ENCODE results near the gene R3HDML.
A peak's percentile ranks its signal among the peaks of the same experiment; 100 is the strongest.

R3HDML gene

GRCh38 chr20:44367746-44368145, 30.9 kb downstream of the R3HDML start:
- no peak for DNase-seq

DNA sequence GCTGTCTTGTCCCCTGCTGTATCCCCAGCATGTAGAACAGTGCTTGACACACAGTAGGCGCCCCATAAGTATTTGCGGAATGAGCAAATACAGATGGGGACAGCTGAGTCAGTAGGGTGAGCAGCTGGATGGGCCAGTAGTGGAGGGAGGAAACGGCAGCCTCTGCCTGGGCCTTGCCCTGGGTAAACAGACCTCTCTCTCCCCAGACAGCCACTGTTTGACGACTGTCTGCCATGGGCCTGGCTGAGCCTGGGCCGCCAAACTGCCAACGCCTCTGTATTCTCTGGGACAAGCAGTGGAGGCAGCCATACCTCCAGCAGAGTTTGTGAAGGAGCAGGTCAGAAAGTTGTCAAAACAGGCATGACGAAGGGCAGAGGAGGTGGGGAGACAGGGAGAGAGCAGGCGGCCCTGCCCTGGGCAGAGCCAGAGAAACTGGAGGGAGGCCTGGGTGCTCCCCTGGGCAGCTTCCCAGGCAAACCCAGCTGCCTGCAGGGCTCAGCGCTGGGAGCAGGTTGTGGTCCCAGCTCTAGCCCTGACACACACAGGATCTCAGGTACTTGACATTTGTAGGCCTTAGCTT, 33.9 kb downstream of the R3HDML start:
- peak; percentile 57 for DNase-seq

DNA sequence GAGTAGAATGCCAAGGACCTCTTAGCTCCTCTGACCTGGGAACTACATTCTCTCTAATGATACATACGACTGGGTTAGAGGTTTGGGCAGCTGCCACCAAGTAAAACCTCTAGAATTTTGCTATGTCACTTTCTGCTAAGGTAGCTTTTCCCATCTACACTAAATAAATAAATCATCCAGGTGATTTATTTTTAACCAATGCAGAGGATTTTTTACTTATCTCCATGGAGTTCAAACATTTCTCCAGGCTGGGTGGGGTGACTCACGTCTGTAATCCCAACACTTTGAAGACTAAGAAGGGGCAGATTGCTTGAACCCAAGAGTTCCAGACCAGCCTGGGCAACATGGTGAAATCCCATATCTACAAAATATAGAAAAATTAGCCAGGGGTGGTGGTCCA, 45.8 kb downstream of the R3HDML start:
- DNase-seq: no peak

- peak; percentile 44 for DNase-seq
Observed at GRCh38 chr20:44384423-44385027, 47.7 kb downstream of the R3HDML start.

GRCh38 chr20:44388466-44389023, 51.7 kb downstream of the R3HDML start:
- DNase-seq: peak; percentile 71

GRCh38 chr20:44389871-44390270, 53.0 kb downstream of the R3HDML start:
- no peak for DNase-seq

GRCh38 chr20:44390280-44390679, 53.4 kb downstream of the R3HDML start:
- DNase-seq: no peak

DNA sequence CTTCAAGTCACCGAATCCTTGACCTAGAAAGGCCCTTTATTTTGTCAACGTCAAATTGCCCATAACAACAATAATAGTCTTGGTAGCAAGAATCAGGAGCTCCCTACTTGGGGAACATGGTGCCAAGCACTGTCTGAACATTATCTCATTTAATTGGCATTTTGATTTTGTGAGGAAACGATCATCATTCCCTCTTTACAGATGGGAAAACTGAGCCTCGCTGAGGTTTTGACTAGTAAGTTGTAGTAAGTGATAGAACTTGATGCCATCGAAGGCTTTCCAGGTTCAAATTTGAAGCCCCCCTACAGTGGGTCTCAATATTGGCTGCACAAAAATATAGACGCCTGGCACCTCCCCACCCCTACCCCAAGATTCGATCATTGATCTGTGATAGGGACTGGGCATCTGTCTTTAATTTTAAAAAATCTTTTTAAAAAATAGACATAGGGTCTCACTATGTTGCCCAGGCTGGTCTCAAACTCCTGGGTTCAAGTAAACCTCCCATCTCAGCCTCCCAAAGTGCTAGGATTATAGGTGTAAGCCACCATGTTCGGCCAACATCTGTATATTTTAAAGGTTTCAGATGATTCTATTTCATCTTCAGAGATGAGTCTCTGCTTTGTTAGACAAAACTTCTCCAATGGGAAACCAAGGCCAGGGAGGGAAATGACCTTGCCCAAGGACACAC, 55.4 kb downstream of the R3HDML start:
- no peak for DNase-seq

GRCh38 chr20:44392776-44393607, 56.1 kb downstream of the R3HDML start:
- no peak for DNase-seq

- no peak for DNase-seq
Observed at GRCh38 chr20:44393608-44394451, 57.0 kb downstream of the R3HDML start.

DNA sequence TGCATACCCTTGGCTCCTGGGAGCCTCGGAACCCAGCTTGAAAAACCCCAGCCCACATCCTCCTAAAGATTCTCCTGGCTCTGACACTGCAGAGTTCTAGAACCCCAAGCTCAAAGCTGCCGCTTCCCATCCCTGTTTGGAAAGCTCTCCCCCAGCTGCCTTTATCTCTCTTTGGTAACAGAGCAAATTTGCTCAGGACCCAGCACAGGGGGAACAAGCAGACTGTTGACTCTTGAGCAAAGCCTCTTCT, 57.5 kb downstream of the R3HDML start:
- no peak for DNase-seq

DNA sequence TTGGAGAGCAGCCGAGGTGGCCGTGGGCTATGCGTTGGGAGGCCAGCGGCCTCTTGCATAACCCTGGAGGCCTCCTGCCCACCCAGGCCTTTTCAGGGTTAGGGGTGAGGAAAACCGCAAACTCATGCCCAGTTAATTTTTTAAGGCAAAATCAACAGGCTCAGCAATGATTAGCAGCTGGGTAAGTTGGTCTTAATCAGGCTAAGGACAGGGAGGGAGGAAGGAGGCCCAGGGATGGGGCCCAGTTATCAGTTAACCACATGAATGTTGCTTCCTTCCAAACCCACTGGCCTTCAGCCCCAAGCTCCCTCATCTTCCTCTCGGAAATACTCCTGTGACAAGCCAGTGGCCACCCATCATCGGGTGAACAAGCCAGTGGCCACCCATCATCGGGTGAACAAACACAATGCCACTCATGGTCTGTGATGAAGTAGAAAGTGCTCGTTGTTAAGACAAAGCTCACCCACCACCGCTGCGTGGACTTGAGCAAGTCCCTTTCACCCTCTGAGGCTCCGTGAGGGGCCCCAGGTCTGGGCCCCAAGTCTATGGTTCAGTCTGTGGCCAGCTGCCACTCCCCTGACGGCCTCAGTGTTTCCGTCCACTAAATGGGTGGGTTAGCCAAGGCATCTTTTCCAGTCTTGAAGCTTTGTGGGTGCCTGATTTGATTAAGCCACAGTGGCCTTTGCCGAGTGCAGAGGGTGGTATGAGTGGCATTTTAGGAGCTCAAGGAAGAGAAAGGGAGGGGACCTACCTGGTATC, 58.0 kb downstream of the R3HDML start:
- DNase-seq: no peak

- no peak for DNase-seq
Observed at GRCh38 chr20:44395461-44396340, 58.9 kb downstream of the R3HDML start.

GRCh38 chr20:44396369-44397130, 59.7 kb downstream of the R3HDML start:
- DNase-seq: no peak

DNA sequence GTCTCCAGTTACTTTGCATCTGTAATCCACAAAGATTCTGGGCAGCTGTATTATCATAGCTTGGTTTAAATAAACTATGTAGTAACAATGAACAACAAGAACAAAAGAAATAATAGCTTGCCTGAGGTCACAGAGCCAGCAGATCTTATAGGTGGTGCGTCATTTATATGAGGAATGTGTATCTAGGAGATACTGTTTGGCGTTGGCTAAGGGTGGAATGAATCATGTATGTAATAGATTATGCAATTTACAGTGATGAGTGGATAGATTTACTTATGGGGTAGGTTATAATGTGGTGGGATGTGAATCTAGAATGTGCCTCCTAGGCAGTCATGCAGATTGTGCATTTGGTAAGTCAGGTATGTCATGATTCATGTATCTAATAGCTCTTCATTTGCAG, 61.5 kb downstream of the R3HDML start:
- DNase-seq: no peak

DNA sequence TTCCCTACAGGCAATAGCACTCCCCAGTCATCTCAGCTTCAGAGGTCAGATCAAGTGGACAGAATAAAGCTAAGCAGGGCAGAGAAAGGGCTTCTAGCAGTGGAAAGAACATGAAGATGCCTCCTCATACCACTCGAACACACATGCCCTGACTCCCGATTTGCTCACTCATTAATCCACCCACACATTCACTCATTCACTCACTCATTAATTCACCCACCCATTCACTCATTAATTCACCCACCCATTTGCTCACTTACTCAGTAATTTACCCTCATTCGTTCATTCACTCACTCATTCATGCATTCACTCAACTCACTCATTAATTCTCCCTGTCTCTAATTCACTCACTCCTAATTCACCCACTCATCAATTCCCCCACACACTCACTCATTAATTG, 62.6 kb downstream of the R3HDML start:
- DNase-seq: no peak

- DNase-seq: no peak
Observed at GRCh38 chr20:44400671-44400969, 63.8 kb downstream of the R3HDML start.

All from NCI-H774 (cell line).